ENCODE measurements around the gene KCTD10.

The KCTD10 gene

GRCh38 chr12:109477185-109477962 is at the start of gene KCTD10, which contains the start of gene UBE3B:
Gene KCTD10, minus strand, starts transcription at chr12:109477300. Its CDS starts 38 bp downstream, at chr12:109477262.
Gene UBE3B, plus strand, starts transcription at chr12:109477634. Its CDS starts 5,918 bp downstream, at chr12:109483552.
- DNase-seq (ENCODE audit: low read depth in 2 of 2) = peak; percentile 63 to 65

- no peak for DNase-seq (ENCODE audit: low read depth in 2 of 2)
Measured at GRCh38 chr12:109525279-109525585, 48.1 kb upstream of the KCTD10 start.

GRCh38 chr12:109524466-109525278 is 47.6 kb upstream of the KCTD10 start:
- no peak for DNase-seq (ENCODE audit: low read depth in 2 of 2)

GRCh38 chr12:109523504-109523903 is 46.4 kb upstream of the KCTD10 start:
- DNase-seq (ENCODE audit: low read depth in 2 of 2) = no peak

GRCh38 chr12:109523071-109523470 is 46.0 kb upstream of the KCTD10 start:
- DNase-seq (ENCODE audit: low read depth in 2 of 2) = no peak

GRCh38 chr12:109521831-109522230 is 44.7 kb upstream of the KCTD10 start:
- DNase-seq (ENCODE audit: low read depth in 2 of 2) = no peak

- DNase-seq (ENCODE audit: low read depth in 2 of 2) = no peak
Measured at GRCh38 chr12:109519787-109520186, 42.7 kb upstream of the KCTD10 start.

GRCh38 chr12:109518820-109519665 is 41.9 kb upstream of the KCTD10 start:
- DNase-seq (ENCODE audit: low read depth in 2 of 2) = peak; percentile 6 to 16

- no peak for DNase-seq (ENCODE audit: low read depth in 2 of 2)
Measured at GRCh38 chr12:109517619-109518018, 40.5 kb upstream of the KCTD10 start.

- no peak for DNase-seq (ENCODE audit: low read depth in 2 of 2)
Measured at GRCh38 chr12:109513977-109514376, 36.9 kb upstream of the KCTD10 start.

- no peak for DNase-seq (ENCODE audit: low read depth in 2 of 2)
Measured at GRCh38 chr12:109513051-109513450, 36.0 kb upstream of the KCTD10 start.

GRCh38 chr12:109512608-109513007 is 35.5 kb upstream of the KCTD10 start:
- DNase-seq (ENCODE audit: low read depth in 2 of 2) = no peak

GRCh38 chr12:109510196-109510595 is 33.1 kb upstream of the KCTD10 start:
- DNase-seq (ENCODE audit: low read depth in 2 of 2) = no peak

- DNase-seq (ENCODE audit: low read depth in 2 of 2) = no peak
Measured at GRCh38 chr12:109504068-109504467, 27.0 kb upstream of the KCTD10 start.

GRCh38 chr12:109503611-109504010 is 26.5 kb upstream of the KCTD10 start:
- DNase-seq (ENCODE audit: low read depth in 2 of 2) = no peak

GRCh38 chr12:109502332-109502731 is 25.2 kb upstream of the KCTD10 start:
- no peak for DNase-seq (ENCODE audit: low read depth in 2 of 2)

- no peak for DNase-seq (ENCODE audit: low read depth in 2 of 2)
Measured at GRCh38 chr12:109501299-109501698, 24.2 kb upstream of the KCTD10 start.

GRCh38 chr12:109500406-109501185 is 23.5 kb upstream of the KCTD10 start:
- DNase-seq (ENCODE audit: low read depth in 2 of 2) = no peak

GRCh38 chr12:109497675-109498074 is 20.6 kb upstream of the KCTD10 start:
- DNase-seq (ENCODE audit: low read depth in 2 of 2) = no peak

GRCh38 chr12:109496306-109496705 is 19.2 kb upstream of the KCTD10 start:
- no peak for DNase-seq (ENCODE audit: low read depth in 2 of 2)

- no peak for DNase-seq (ENCODE audit: low read depth in 2 of 2)
Measured at GRCh38 chr12:109495012-109495411, 17.9 kb upstream of the KCTD10 start.
